ENCODE data around the gene INO80E.

DNA sequence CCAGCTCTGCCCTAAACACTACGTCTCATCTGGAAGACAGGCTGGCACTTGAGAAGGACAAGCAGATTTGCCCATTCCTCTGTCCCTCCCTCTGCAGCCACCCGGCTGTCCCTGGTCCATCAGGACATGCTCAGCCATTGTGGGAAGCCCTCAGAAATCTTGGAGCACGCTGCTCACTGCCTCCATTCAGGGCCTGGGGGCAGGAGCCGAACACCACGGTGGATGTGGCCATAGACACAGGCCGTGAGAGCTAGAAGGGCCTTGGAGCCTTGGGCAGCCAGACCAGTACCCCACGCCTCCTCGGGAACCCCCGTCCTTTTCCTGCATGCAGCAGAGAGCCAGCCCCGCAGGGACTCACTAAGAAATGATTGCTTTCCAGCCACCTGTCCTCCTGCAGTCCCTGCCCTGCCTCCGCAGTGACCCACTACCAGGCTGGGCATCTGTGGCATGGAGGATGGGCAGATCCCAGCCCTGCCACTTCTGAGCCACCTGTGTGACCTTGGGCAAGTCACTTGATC is 11.4 kb downstream of the INO80E start:
- TF ChIP-seq BHLHE40 (IDR thresholded peaks at IDR 0.05; ENCODE audit: low read depth, low read length) (no peak), RAD21 (conservative IDR thresholded peaks at IDR 0.05 in 1 of 2, IDR thresholded peaks at IDR 0.05 in 1 of 2) (no peak)

Measured in A549 (cell line).